ENCODE results near the gene RNF225. TPM values are rescaled to one million over a fixed set of nuclear protein-coding genes. Genes with fewer than 3 reads are reported as not detected.

The RNF225 gene
- total RNA-seq, 4 donors from 2014 or later = 1.5 TPM; not detected in 3

- Histone ChIP-seq H3K4me3 (no peak overlapping the region), H3K9me3 (no peaks in the 10 kb centered on the region), H3K36me3 (peaks cover 0 to 29% of the 10 kb centered on the region in 2 donors), H3K27me3 (peaks cover 38% of the 10 kb centered on the region), H3K27ac (no peak overlapping the region), H3K4me1 (peaks cover 0 to 40% (median 11%) of the 10 kb centered on the region in 3 donors)
- TF ChIP-seq POLR2A (IDR thresholded peaks at IDR 0.05) (no peak), CTCF (IDR thresholded peaks at IDR 0.05) (no peak), EP300 (IDR thresholded peaks at IDR 0.05) (no peak), POLR2AphosphoS5 (IDR thresholded peaks at IDR 0.05) (no peak)
- WGBS, 2 donors (ENCODE audit: low coverage in 1 of 2) = 60% methylated on average over 2 of the region's 7 CpGs; no CpG with 5 or more reads in 1 of the 2 donors
- no peak for ATAC-seq
Observed at GRCh38 chr19:58397533-58398037, 2.1 kb downstream of the RNF225 start.

DNA sequence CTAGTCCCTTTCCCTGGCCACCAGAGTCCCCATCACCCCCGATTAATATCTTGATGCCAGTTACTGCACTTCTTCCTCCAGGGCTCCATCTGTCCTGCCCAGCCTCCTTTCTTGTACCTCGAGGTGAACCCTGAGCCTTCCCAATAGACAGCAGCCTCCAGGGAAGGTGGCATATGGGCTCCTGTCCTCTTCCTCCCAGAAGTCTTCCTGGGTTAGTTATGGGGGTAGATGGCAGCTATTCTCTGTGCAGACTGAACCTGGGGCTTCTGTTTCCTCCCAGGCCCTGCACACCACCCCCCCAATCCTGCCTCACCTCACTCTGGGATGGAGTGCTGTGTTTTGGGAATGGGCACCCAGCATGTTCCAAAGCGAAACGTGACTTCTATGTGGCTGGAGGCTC, 2.6 kb downstream of the RNF225 start:
- H3K4me3 ChIP-seq = no peak overlapping the region
- H3K36me3 ChIP-seq = peaks cover 0 to 24% of the 10 kb centered on the region in 2 donors
- peaks cover 0 to 40% (median 11%) of the 10 kb centered on the region in 3 donors for H3K4me1 ChIP-seq
- TF ChIP-seq CTCF (IDR thresholded peaks at IDR 0.05) (no peak), POLR2AphosphoS5 (IDR thresholded peaks at IDR 0.05) (no peak), POLR2A (IDR thresholded peaks at IDR 0.05) (no peak), EP300 (IDR thresholded peaks at IDR 0.05) (no peak)
- H3K27ac ChIP-seq = no peak overlapping the region
- peaks cover 38% of the 10 kb centered on the region for H3K27me3 ChIP-seq
- H3K9me3 ChIP-seq = no peaks in the 10 kb centered on the region
- WGBS, 2 donors (ENCODE audit: low coverage in 1 of 2) = 60 to 79% methylated on average over 1 to 2 of the region's 4 CpGs
- no peak for ATAC-seq

DNA sequence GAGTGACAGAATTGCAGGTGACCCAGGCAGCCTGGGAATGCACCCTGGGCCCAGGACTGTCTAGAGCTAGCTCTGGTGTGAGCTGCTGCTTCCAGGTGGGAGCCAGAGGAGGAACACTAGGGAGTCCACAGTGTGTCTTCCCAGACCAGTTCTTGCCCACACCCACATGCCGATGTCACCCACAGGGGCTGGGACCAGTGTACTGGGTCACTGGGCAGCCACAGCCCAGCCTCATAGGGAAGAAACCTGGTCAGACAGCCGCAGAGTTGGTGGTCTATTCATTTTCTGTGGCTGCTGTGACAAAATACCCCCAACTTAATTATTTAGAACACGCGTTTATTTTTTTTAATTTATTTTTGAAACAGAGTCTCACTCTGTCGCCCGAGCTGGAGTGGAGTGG, 3.1 kb downstream of the RNF225 start:
- no peak overlapping the region for H3K27ac ChIP-seq
- TF ChIP-seq CTCF (IDR thresholded peaks at IDR 0.05) = no peak
- no peak for TF ChIP-seq EP300 (IDR thresholded peaks at IDR 0.05)
- no peak for TF ChIP-seq POLR2A (IDR thresholded peaks at IDR 0.05)
- no peak for TF ChIP-seq POLR2AphosphoS5 (IDR thresholded peaks at IDR 0.05)
- no peaks in the 10 kb centered on the region for H3K9me3 ChIP-seq
- peaks cover 0 to 40% (median 11%) of the 10 kb centered on the region in 3 donors for H3K4me1 ChIP-seq
- H3K27me3 ChIP-seq = peaks cover 38% of the 10 kb centered on the region
- ATAC-seq = no peak
- no peak overlapping the region for H3K4me3 ChIP-seq
- WGBS, 2 donors (ENCODE audit: low coverage in 1 of 2) = 89 to 94% methylated on average over 6 of the region's 6 CpGs
- H3K36me3 ChIP-seq = peaks cover 0 to 20% of the 10 kb centered on the region in 2 donors

DNA sequence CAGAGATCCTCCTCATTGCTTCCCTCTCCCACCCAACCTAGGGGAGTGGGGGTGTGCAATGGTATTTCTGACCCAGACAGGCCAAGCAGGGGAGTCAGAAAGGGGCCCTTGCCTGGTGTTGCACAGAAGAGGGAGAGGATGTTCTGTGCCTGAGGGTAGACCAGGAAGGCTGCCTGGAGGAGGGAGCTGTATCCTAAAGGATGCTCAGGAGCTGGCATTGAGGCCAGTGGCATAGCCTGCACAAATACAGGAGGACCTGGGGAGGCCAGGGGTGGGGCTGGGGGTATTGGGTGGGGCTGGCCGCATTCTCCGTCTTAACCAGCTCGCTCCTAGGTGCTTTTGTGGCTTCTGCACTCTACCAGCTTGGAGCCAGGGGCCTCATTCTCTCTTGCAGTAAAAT, 4.4 kb downstream of the RNF225 start:
- H3K27me3 ChIP-seq = peaks cover 38% of the 10 kb centered on the region
- no CpG with 5 or more reads among the region's 3 CpGs for WGBS, 2 donors (ENCODE audit: low coverage in 1 of 2)
- H3K4me1 ChIP-seq = peaks cover 0 to 40% (median 11%) of the 10 kb centered on the region in 3 donors
- TF ChIP-seq POLR2A (IDR thresholded peaks at IDR 0.05) = no peak
- no peak for TF ChIP-seq POLR2AphosphoS5 (IDR thresholded peaks at IDR 0.05)
- TF ChIP-seq EP300 (IDR thresholded peaks at IDR 0.05) = no peak
- no peak for TF ChIP-seq CTCF (IDR thresholded peaks at IDR 0.05)
- H3K27ac ChIP-seq = no peak overlapping the region
- H3K4me3 ChIP-seq = peak overlapping the region in 1 of 2 donors; percentile 56
- H3K9me3 ChIP-seq = no peaks in the 10 kb centered on the region
- H3K36me3 ChIP-seq = peaks cover 0 to 6% of the 10 kb centered on the region in 2 donors
- no peak for ATAC-seq

- peaks cover 33% of the 10 kb centered on the region for H3K27me3 ChIP-seq
- H3K4me1 ChIP-seq = peaks cover 0 to 40% (median 11%) of the 10 kb centered on the region in 3 donors
- no peak for ATAC-seq
- H3K9me3 ChIP-seq = no peaks in the 10 kb centered on the region
- H3K36me3 ChIP-seq = peaks cover 0 to 1% of the 10 kb centered on the region in 2 donors
- TF ChIP-seq POLR2A (IDR thresholded peaks at IDR 0.05) (no peak), CTCF (IDR thresholded peaks at IDR 0.05) (no peak), EP300 (IDR thresholded peaks at IDR 0.05) (no peak), POLR2AphosphoS5 (IDR thresholded peaks at IDR 0.05) (no peak)
- H3K27ac ChIP-seq = peak overlapping the region in 3 of 4 donors; percentile 55 to 73 (median 60)
- peak overlapping the region; percentile 18 to 56 for H3K4me3 ChIP-seq
- WGBS, 2 donors (ENCODE audit: low coverage in 1 of 2) = 50 to 57% methylated on average over 4 to 7 of the region's 18 CpGs
Observed at GRCh38 chr19:58400316-58400915, 5.0 kb downstream of the RNF225 start.
